Mesenchymal stem cell (in vitro differentiated cells and primary cell): ENCODE results near the gene UHRF2. TPM values are rescaled to one million over a fixed set of nuclear protein-coding genes. Genes with fewer than 3 reads are reported as not detected.

Experiments
- DNase-seq: peaks from one replicate; pipeline ENCODE4 v3.0.0-alpha.2; 2013
- H2AFZ ChIP-seq: one replicate; pipeline ENCODE4 v1.6.1; 2013; ENCODE audit warnings: low read depth, mild to moderate bottlenecking, control low read depth, inconsistent platforms, low read length, moderate library complexity
- H2AK5ac ChIP-seq: 2 replicates; pipeline ENCODE4 v1.6.1; 2013; ENCODE audit warnings: low read length, moderate library complexity, mild to moderate bottlenecking, inconsistent platforms; ENCODE audit not compliant: severe bottlenecking
- H2BK120ac ChIP-seq: one replicate; pipeline ENCODE4 v1.6.1; 2013; ENCODE audit warnings: low read depth, mild to moderate bottlenecking, inconsistent platforms, low read length, moderate library complexity
- H2BK12ac ChIP-seq, 2 experiments: one replicate each; pipeline ENCODE4 v1.6.1; 2013; ENCODE audit warnings: inconsistent platforms in 2 of 2, low read length in 2 of 2, mild to moderate bottlenecking in 2 of 2, moderate library complexity in 2 of 2, control low read depth in 1 of 2
- H2BK15ac ChIP-seq: one replicate; pipeline ENCODE4 v1.6.1; 2013; ENCODE audit warnings: mild to moderate bottlenecking, low read depth, inconsistent platforms; ENCODE audit not compliant: poor library complexity, severe bottlenecking
- H2BK5ac ChIP-seq: 2 replicates; pipeline ENCODE4 v1.6.1; 2013; ENCODE audit warnings: low read depth, mild to moderate bottlenecking, low read length, control low read depth, inconsistent platforms; ENCODE audit not compliant: poor library complexity, severe bottlenecking
- H3K14ac ChIP-seq, 2 experiments: one replicate each; pipeline ENCODE4 v1.6.1; 2013; ENCODE audit warnings: inconsistent platforms in 2 of 2, low read length in 2 of 2, control low read depth in 1 of 2, mild to moderate bottlenecking in 1 of 2, moderate library complexity in 1 of 2
- H3K18ac ChIP-seq, 2 experiments: one replicate each; pipeline ENCODE4 v1.6.1; 2013; ENCODE audit warnings: inconsistent platforms in 2 of 2, low read length in 2 of 2, control low read depth in 1 of 2, low read depth in 1 of 2, mild to moderate bottlenecking in 1 of 2
- H3K23ac ChIP-seq, 2 experiments: one replicate each; pipeline ENCODE4 v1.6.1; 2013; ENCODE audit warnings: inconsistent platforms in 2 of 2, low read length in 2 of 2, mild to moderate bottlenecking in 2 of 2, moderate library complexity in 2 of 2, control low read depth in 1 of 2
- H3K27ac ChIP-seq: 2 replicates; pipeline ENCODE4 v1.5.1; 2013; ENCODE audit warnings: mild to moderate bottlenecking, moderate library complexity, low read length, control low read depth, inconsistent platforms; ENCODE audit not compliant: poor library complexity, severe bottlenecking
- H3K27me3 ChIP-seq, 2 experiments: 2 replicates each; pipeline versions ENCODE4 v1.6.1 to v1.7.0; 2013; ENCODE audit warnings: low read length in 2 of 2, mild to moderate bottlenecking in 2 of 2, moderate library complexity in 2 of 2, control low read depth in 1 of 2, inconsistent platforms in 1 of 2; ENCODE audit not compliant: control insufficient read depth in 1 of 2, insufficient read depth in 1 of 2
- H3K36me3 ChIP-seq, 2 experiments: 2 replicates each; pipeline versions ENCODE4 v1.6.1 to v1.7.0; 2013; ENCODE audit warnings: low read length in 2 of 2, control low read depth in 1 of 2, inconsistent platforms in 1 of 2, low read depth in 1 of 2, mild to moderate bottlenecking in 1 of 2; ENCODE audit not compliant: insufficient read depth in 2 of 2, control insufficient read depth in 1 of 2
- H3K4ac ChIP-seq, 2 experiments: one replicate each; pipeline ENCODE4 v1.6.1; 2013; ENCODE audit warnings: inconsistent platforms in 2 of 2, low read length in 2 of 2, mild to moderate bottlenecking in 2 of 2, moderate library complexity in 2 of 2, control low read depth in 1 of 2, low read depth in 1 of 2
- H3K4me1 ChIP-seq: 2 replicates; pipeline ENCODE4 v1.6.1; 2013; ENCODE audit warnings: low read depth, low read length, control low read depth; ENCODE audit not compliant: control insufficient read depth, insufficient read depth
- H3K4me2 ChIP-seq: 2 replicates; pipeline ENCODE4 v1.6.1; 2013; ENCODE audit warnings: low read length, mild to moderate bottlenecking, inconsistent platforms; ENCODE audit not compliant: poor library complexity, severe bottlenecking
- H3K4me3 ChIP-seq, 2 experiments: 2 replicates each; pipeline versions ENCODE4 v1.5.1 to v1.7.0; 2013; ENCODE audit warnings: low read length in 2 of 2, mild to moderate bottlenecking in 2 of 2, control low read depth in 1 of 2, low read depth in 1 of 2; ENCODE audit not compliant: insufficient read depth in 1 of 2
- H3K79me1 ChIP-seq: replicated peaks from 2 replicates; pipeline ENCODE4 v1.6.1; 2013; ENCODE audit warnings: mild to moderate bottlenecking, control low read depth, low read length, inconsistent platforms; ENCODE audit not compliant: poor library complexity, severe bottlenecking
- H3K9ac ChIP-seq: 2 replicates; pipeline ENCODE4 v1.7.0; 2013; ENCODE audit warnings: mild to moderate bottlenecking, low read length, moderate library complexity
- H3K9me3 ChIP-seq: 2 replicates; pipeline ENCODE4 v1.7.0; 2013; ENCODE audit warnings: mild to moderate bottlenecking, low read length; ENCODE audit not compliant: control insufficient read depth
- H4K8ac ChIP-seq: one replicate; pipeline ENCODE4 v1.6.1; 2013; ENCODE audit warnings: inconsistent platforms, mild to moderate bottlenecking, low read length, moderate library complexity
- H4K91ac ChIP-seq: one replicate; pipeline ENCODE4 v1.6.1; 2013; ENCODE audit warnings: mild to moderate bottlenecking, low read length, inconsistent platforms
- WGBS: methylation state at CpG from one replicate; pipeline ENCODE4 v1.1.7; 2013; ENCODE audit warnings: mixed read lengths; 5-methylcytosine and 5-hydroxymethylcytosine counted together
- small RNA-seq: library from polyadenylated mRNA; stranded (forward); fragments of <200 nt; extraction: miRNeasy Mini kit (QIAGEN cat#:217004); gene quantifications from one replicate; pipeline ENCODE3, GENCODE V24; 2013; ENCODE audit warnings: low read depth

The UHRF2 gene

DNA sequence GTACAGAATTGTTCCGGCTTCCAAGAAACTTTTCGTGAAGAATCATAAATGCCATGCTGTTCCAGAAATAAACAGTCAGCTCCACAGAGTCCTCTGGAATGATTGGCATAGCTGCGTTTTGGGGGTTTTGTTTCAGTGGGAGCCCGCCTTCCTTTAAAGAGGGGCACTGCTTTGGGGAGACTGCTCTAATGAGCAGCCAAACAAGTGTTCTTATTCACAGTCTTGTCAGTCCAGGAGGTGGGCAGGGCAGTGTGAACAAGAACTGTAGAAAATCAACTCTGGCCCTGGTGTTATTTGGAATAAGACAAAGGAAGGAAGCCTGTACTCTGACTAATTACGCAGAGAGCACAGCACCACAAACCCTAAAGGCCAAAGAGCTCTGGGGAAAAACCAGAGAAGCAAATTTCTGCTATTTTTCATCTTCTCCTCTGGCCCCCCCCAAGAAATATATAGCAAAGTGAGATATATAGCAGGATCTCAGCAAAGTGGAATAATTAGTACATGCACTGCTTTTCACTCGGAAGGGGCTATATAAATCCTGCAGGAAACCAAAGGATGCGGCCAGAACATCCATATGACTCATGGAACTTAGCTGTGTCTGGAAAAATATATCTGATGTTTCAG, 139.6 kb downstream of the UHRF2 start:
- H2AFZ ChIP-seq = no peak overlapping the region
- H3K4me1 ChIP-seq = peaks cover 11% of the 10 kb centered on the region
- H4K91ac ChIP-seq = no peak overlapping the region
- peak overlapping the region in 1 of 2 experiments; percentile 29 for H2BK12ac ChIP-seq
- H3K79me1 ChIP-seq = no peaks in the 10 kb centered on the region
- H2BK5ac ChIP-seq = no peak overlapping the region
- H3K4me2 ChIP-seq = peak overlapping the region; percentile 15
- no peak overlapping the region for H4K8ac ChIP-seq
- no peak overlapping the region for H3K9ac ChIP-seq
- H3K4me3 ChIP-seq = no peak overlapping the region
- no peak overlapping the region for H3K14ac ChIP-seq
- no peak overlapping the region for H3K23ac ChIP-seq
- DNase-seq = peak; percentile 73
- H2BK15ac ChIP-seq = no peak overlapping the region
- no peak overlapping the region for H2BK120ac ChIP-seq
- peak overlapping the region; percentile 41 for H3K27ac ChIP-seq
- no peaks in the 10 kb centered on the region for H3K36me3 ChIP-seq
- peak overlapping the region in 1 of 2 experiments; percentile 32 for H3K4ac ChIP-seq
- H3K18ac ChIP-seq = peak overlapping the region; percentile 1 to 14
- H2AK5ac ChIP-seq = no peak overlapping the region
- 41% methylated on average over 6 of the region's 7 CpGs for WGBS
- no peaks in the 10 kb centered on the region for H3K27me3 ChIP-seq
- no peaks in the 10 kb centered on the region for H3K9me3 ChIP-seq

DNA sequence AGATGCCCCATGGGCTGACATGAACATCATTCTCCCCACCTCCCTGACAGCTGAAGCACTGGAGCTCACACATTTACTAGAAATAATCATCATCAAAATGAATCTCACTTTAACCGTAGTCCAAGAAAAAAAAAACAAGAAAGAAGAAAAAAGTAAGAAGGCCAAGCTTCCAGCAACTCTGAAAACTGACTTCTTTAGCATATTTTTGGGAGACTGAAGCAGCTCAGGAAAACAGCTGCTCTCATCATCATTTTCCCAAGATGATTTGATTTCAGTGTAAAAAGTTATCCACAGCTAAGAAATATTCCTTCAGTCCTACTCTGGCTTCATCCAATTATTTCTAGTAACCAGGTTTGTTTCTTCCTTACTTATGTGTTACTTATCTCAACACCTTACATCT, 140.9 kb downstream of the UHRF2 start:
- WGBS = 93% methylated on average over 1 of the region's 1 CpG
- Histone ChIP-seq H3K79me1 (no peaks in the 10 kb centered on the region), H3K4me3 (no peak overlapping the region), H4K8ac (peak overlapping the region; percentile 56), H2BK5ac (no peak overlapping the region), H3K36me3 (no peaks in the 10 kb centered on the region), H3K23ac (no peak overlapping the region), H3K4ac (no peak overlapping the region), H3K14ac (no peak overlapping the region), H3K9ac (no peak overlapping the region), H3K27ac (no peak overlapping the region), H3K4me2 (no peak overlapping the region), H2BK12ac (peak overlapping the region in 1 of 2 experiments; percentile 95), H3K18ac (peak overlapping the region; percentile 23 to 89), H3K9me3 (no peaks in the 10 kb centered on the region), H2BK120ac (no peak overlapping the region), H2AFZ (no peak overlapping the region), H2AK5ac (peak overlapping the region; percentile 23), H3K4me1 (peaks cover 11% of the 10 kb centered on the region), H4K91ac (no peak overlapping the region), H2BK15ac (no peak overlapping the region), H3K27me3 (no peaks in the 10 kb centered on the region)
- no peak for DNase-seq

Small RNAs within 50 kb of the gene (small RNA-seq; reads per million reads assigned to genes)
- gene RN7SL25P = not detected
